ENCODE data around the gene TMEM42. TPM values are rescaled to one million over a fixed set of nuclear protein-coding genes. Genes with fewer than 3 reads are reported as not detected.

Gene TMEM42
- total and polyA plus RNA-seq, 10 of the 15 experiments (the other 5 are each of a cell fraction or from before 2014, with no cell fraction given): 5.0 to 20.5 (median 12.2) TPM

DNA sequence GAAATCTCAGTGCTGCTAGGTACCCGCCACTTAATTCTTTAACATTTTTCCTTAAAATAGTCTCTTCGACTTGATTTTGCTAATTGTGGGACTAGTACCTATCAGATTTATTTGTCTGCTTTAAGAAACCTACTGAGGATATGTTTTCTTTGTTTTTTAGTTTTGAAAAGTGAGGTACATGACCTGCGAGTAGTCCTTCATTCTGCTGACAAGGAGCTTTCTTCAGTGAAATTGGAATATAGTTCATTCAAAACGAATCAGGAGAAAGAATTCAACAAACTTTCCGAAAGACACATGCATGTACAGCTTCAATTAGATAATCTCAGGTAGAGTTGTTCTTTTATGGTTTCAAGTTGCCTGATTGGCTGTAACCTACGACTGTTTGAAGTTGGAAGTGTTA lies 47.0 kb upstream of the TMEM42 start:
- WGBS (ENCODE audit: insufficient coverage, insufficient replicate concordance, low lambda C conversion rate, missing lambda C conversion rate): 95% methylated on average over 6 of the region's 6 CpGs
- BruUV-seq (replicated peaks): no TSS peak
- FAIRE-seq (no peak), DNase-seq (ENCODE audit: low read depth, low spot score) (no peak), ATAC-seq (no peak)
- H2AFZ ChIP-seq (ENCODE audit: control insufficient read depth, low read depth, low read length): no peak overlapping the region
- in situ Hi-C loops (cut with MboI): no loop called here
- H3K79me2 ChIP-seq (ENCODE audit: control insufficient read depth, insufficient read depth, low read length): no peaks in the 10 kb centered on the region
- H3K4me2 ChIP-seq (ENCODE audit: control insufficient read depth, insufficient read depth): no peak overlapping the region
- ChIA-PET CTCF (interaction anchor here (2.1 kb wide), 1 partner anchor 11 kb away, joined by 5 read pairs; no protein-coding TSS in a partner anchor), RAD21 (ENCODE audit: unreplicated experiment) (no interaction called here), POLR2A (no interaction called here), SMC1A (ENCODE audit: uncharacterized antibody, unreplicated experiment) (interaction anchor here (0.9 to 1.2 kb wide), 2 partner anchors 9 to 10 kb away, joined by 3 to 4 read pairs; no protein-coding TSS in a partner anchor)
- no peaks in the 10 kb centered on the region for H4K20me1 ChIP-seq (ENCODE audit: control insufficient read depth, insufficient read depth)
- intact Hi-C loops (cut with micrococcal nuclease; ENCODE audit: unreplicated experiment): no loop called here
- H3K9me3 ChIP-seq (replicated peaks; ENCODE audit: control insufficient read depth, insufficient read depth, low read length): no peaks in the 10 kb centered on the region
- no peak overlapping the region for H3K9ac ChIP-seq (ENCODE audit: control insufficient read depth, insufficient read depth, low read length)
- H3K4me3 ChIP-seq: no peak overlapping the region
- H3K36me3 ChIP-seq (ENCODE audit: control insufficient read depth in 2 of 2, insufficient read depth in 2 of 2, low read length in 1 of 2): peaks cover 1 to 7% of the 10 kb centered on the region in 2 experiments; a peak in 3 of 4 replicates
- no peak for TF ChIP-seq ZBED1 (IDR thresholded peaks at IDR 0.05; ENCODE audit: borderline replicate concordance)
- TF ChIP-seq, protein P1, sequence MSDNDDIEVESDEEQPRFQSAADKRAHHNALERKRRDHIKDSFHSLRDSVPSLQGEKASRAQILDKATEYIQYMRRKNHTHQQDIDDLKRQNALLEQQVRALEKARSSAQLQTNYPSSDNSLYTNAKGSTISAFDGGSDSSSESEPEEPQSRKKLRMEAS (IDR thresholded peaks at IDR 0.05; ENCODE audit: low read depth, low read length): no peak
- no peak for TF ChIP-seq IRF3 (IDR thresholded peaks at IDR 0.05)
- no peak for TF ChIP-seq NRF1 (conservative IDR thresholded peaks at IDR 0.05; ENCODE audit: low read depth, low read length)
- no peak for TF ChIP-seq TBL1XR1 (IDR thresholded peaks at IDR 0.05; ENCODE audit: low read depth, low read length)
- TF ChIP-seq NR2C2 (IDR thresholded peaks at IDR 0.05; ENCODE audit: borderline replicate concordance, control insufficient read depth, insufficient read length, low read depth): no peak
- TF ChIP-seq, protein P2, sequence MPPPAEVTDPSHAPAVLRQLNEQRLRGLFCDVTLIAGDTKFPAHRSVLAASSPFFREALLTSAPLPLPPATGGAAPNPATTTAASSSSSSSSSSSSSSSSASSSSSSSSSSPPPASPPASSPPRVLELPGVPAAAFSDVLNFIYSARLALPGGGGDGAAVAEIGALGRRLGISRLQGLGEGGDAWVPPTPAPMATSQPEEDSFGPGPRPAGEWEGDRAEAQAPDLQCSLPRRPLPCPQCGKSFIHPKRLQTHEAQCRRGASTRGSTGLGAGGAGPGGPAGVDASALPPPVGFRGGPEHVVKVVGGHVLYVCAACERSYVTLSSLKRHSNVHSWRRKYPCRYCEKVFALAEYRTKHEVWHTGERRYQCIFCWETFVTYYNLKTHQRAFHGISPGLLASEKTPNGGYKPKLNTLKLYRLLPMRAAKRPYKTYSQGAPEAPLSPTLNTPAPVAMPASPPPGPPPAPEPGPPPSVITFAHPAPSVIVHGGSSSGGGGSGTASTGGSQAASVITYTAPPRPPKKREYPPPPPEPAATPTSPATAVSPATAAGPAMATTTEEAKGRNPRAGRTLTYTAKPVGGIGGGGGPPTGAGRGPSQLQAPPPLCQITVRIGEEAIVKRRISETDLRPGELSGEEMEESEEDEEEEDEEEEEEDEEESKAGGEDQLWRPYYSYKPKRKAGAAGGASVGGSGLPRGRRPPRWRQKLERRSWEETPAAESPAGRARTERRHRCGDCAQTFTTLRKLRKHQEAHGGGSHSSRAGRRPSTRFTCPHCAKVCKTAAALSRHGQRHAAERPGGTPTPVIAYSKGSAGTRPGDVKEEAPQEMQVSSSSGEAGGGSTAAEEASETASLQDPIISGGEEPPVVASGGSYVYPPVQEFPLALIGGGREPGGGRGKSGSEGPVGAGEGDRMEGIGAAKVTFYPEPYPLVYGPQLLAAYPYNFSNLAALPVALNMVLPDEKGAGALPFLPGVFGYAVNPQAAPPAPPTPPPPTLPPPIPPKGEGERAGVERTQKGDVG (CRISPR knock-in tag; IDR thresholded peaks at IDR 0.05): no peak
- TF ChIP-seq SREBF2 (IDR thresholded peaks at IDR 0.05; ENCODE audit: low read length): no peak
- TF ChIP-seq MEF2A (IDR thresholded peaks at IDR 0.05; ENCODE audit: insufficient read depth, low read depth, low read length): no peak
- TF ChIP-seq DPF2 (IDR thresholded peaks at IDR 0.05): no peak
- no peak for TF ChIP-seq ESRRA (IDR thresholded peaks at IDR 0.05; ENCODE audit: low read length)
- no peak for TF ChIP-seq TCF12 (IDR thresholded peaks at IDR 0.05; ENCODE audit: low read depth, low read length)
- TF ChIP-seq YY1 (IDR thresholded peaks at IDR 0.05; ENCODE audit: low read depth, low read length): no peak
- TF ChIP-seq E2F4 (IDR thresholded peaks at IDR 0.05; ENCODE audit: low read depth, low read length): no peak
- TF ChIP-seq JUNB (IDR thresholded peaks at IDR 0.05): no peak
- H3K4me1 ChIP-seq (ENCODE audit: control insufficient read depth, insufficient read depth, low read length): no peaks in the 10 kb centered on the region
- H3K27ac ChIP-seq (ENCODE audit: control insufficient read depth, insufficient read depth): no peak overlapping the region
- no peaks in the 10 kb centered on the region for H3K27me3 ChIP-seq (replicated peaks in 1 of 2; ENCODE audit: control insufficient read depth in 2 of 2, insufficient read depth in 2 of 2, low read length in 1 of 2)

Data from GM12878 (cell line).